ENCODE data around the gene SCT.

Gene SCT

GRCh38 chr11:636511-637332, 9.7 kb upstream of the SCT start, which contains the start of gene DRD4:
Gene DRD4, plus strand, starts transcription at chr11:637269. Its CDS starts 36 bp downstream, at chr11:637305.
- H3K27me3 Mint-ChIP-seq, result peaks cover 42% of the 10 kb centered on the region
- H3K27ac Mint-ChIP-seq, result no peak within 1 kb of the TSS
- no peaks in the 10 kb centered on the region for H3K9me3 Mint-ChIP-seq
- H3K36me3 Mint-ChIP-seq, result no peaks in the 10 kb centered on the region
- peak within 1 kb of the TSS; percentile 30 for H3K4me3 Mint-ChIP-seq
- peaks cover 14% of the 10 kb centered on the region for H3K4me1 Mint-ChIP-seq
- peak; percentile 59 for ATAC-seq

DNA sequence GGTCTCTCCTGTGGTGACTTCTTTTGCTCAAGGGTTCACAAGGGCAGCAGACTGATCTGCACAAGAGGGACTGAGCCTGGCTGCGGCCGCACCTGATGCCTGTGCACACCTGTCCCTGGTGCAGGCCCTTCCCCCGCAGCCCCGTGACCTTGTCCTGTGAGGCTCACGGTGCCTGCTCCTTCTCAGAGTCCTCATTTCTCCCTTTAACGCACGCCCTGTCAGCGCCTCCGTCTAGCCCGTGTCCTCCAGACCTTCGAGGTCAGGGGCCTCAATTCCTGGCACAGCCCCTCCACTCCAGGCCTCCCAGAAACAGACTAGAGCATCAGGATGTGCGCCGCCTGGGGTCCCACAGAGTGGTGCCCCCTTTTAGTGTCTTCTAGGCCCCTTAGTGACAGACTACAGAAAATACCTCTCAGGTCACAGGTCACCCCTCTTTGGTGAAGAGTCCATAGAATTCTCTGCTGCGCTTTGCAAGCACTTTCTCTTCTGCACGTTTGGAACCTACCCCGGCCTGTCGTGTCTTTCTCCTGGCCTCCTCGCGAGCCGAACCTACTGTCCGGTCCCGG, 9.0 kb upstream of the SCT start:
- Mint-ChIP-seq H3K27me3 (peaks cover 42% of the 10 kb centered on the region), H3K4me1 (peaks cover 14% of the 10 kb centered on the region), H3K27ac (no peak overlapping the region), H3K36me3 (no peaks in the 10 kb centered on the region), H3K4me3 (no peak overlapping the region), H3K9me3 (no peaks in the 10 kb centered on the region)
- ATAC-seq, result no peak

DNA sequence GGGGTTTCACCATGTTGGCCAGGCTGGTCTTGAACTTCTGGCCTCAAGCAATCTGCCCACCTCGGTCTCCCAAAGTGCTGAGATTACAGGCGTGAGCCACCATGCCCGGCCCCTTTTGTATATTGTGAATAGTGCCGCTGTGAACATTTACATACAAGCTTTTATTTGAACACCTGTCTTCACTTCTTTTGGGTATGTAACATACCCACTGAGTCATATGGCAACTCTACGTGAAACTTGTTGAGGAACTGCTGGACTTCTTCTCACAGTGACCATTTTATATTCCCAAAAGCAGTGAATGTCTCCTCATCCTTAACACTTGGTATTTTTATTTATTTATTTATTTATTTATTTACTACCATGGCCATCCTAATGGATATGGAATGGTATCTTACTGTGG, 3.9 kb upstream of the SCT start:
- no peak for ATAC-seq
- peaks cover 25% of the 10 kb centered on the region for H3K27me3 Mint-ChIP-seq
- H3K4me3 Mint-ChIP-seq, result no peak overlapping the region
- peaks cover 3% of the 10 kb centered on the region for H3K9me3 Mint-ChIP-seq
- peaks cover 26% of the 10 kb centered on the region for H3K4me1 Mint-ChIP-seq
- H3K27ac Mint-ChIP-seq, result no peak overlapping the region
- peaks cover 7% of the 10 kb centered on the region for H3K36me3 Mint-ChIP-seq

- H3K4me1 Mint-ChIP-seq, result peaks cover 26% of the 10 kb centered on the region
- peaks cover 30% of the 10 kb centered on the region for H3K27me3 Mint-ChIP-seq
- H3K4me3 Mint-ChIP-seq, result peak overlapping the region; percentile 68
- no peak for ATAC-seq
- peaks cover 3% of the 10 kb centered on the region for H3K9me3 Mint-ChIP-seq
- H3K27ac Mint-ChIP-seq, result peak overlapping the region; percentile 71
- peaks cover 7% of the 10 kb centered on the region for H3K36me3 Mint-ChIP-seq
Observed at GRCh38 chr11:629237-629583, 2.2 kb upstream of the SCT start.

DNA sequence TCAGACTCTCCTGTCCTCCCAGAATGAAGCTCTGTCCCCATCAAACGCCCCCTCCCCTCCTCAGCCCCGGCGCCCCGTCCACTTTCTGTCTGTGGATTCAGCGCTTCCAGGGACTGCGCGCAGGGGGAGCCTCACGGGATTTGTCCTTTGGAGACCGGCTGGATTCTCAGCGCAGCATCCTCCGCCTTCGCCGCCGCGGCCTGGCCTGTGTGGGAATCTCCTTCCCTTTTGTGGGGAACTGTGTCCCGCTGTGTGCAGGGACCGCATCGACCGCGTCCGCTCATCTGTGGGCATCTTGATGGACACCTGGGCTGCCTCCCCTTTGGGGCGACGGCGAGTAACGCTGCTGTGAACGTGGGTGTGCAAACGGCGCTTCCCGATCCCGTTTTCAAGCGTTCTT, 1.1 kb upstream of the SCT start:
- H3K9me3 Mint-ChIP-seq, result peaks cover 3% of the 10 kb centered on the region
- no peak overlapping the region for H3K27ac Mint-ChIP-seq
- H3K4me3 Mint-ChIP-seq, result peak overlapping the region; percentile 68
- H3K36me3 Mint-ChIP-seq, result peaks cover 13% of the 10 kb centered on the region
- peaks cover 26% of the 10 kb centered on the region for H3K4me1 Mint-ChIP-seq
- peaks cover 38% of the 10 kb centered on the region for H3K27me3 Mint-ChIP-seq
- ATAC-seq, result no peak

- Mint-ChIP-seq H3K4me1 (peaks cover 26% of the 10 kb centered on the region), H3K4me3 (no peak overlapping the region), H3K27ac (no peak overlapping the region), H3K9me3 (peaks cover 3% of the 10 kb centered on the region), H3K27me3 (peaks cover 41% of the 10 kb centered on the region), H3K36me3 (peaks cover 21% of the 10 kb centered on the region)
- no peak for ATAC-seq
Observed at GRCh38 chr11:627308-627576, 261 bp upstream of the SCT start.

GRCh38 chr11:625636-626268, 1.2 kb downstream of the SCT start:
- no peak overlapping the region for H3K4me3 Mint-ChIP-seq
- H3K4me1 Mint-ChIP-seq, result peaks cover 26% of the 10 kb centered on the region
- peaks cover 26% of the 10 kb centered on the region for H3K36me3 Mint-ChIP-seq
- H3K27ac Mint-ChIP-seq, result no peak overlapping the region
- H3K9me3 Mint-ChIP-seq, result peaks cover 3% of the 10 kb centered on the region
- H3K27me3 Mint-ChIP-seq, result peaks cover 41% of the 10 kb centered on the region
- ATAC-seq, result no peak

GRCh38 chr11:624705-625635, 2.0 kb downstream of the SCT start, which contains the start of gene CDHR5:
Gene CDHR5, minus strand, starts transcription at chr11:624955. Its CDS starts 53 bp downstream, at chr11:624902.
- peaks cover 26% of the 10 kb centered on the region for H3K36me3 Mint-ChIP-seq
- no peak within 1 kb of the TSS for H3K4me3 Mint-ChIP-seq
- peaks cover 41% of the 10 kb centered on the region for H3K27me3 Mint-ChIP-seq
- peaks cover 26% of the 10 kb centered on the region for H3K4me1 Mint-ChIP-seq
- ATAC-seq, result no peak
- peaks cover 3% of the 10 kb centered on the region for H3K9me3 Mint-ChIP-seq
- H3K27ac Mint-ChIP-seq, result no peak within 1 kb of the TSS

DNA sequence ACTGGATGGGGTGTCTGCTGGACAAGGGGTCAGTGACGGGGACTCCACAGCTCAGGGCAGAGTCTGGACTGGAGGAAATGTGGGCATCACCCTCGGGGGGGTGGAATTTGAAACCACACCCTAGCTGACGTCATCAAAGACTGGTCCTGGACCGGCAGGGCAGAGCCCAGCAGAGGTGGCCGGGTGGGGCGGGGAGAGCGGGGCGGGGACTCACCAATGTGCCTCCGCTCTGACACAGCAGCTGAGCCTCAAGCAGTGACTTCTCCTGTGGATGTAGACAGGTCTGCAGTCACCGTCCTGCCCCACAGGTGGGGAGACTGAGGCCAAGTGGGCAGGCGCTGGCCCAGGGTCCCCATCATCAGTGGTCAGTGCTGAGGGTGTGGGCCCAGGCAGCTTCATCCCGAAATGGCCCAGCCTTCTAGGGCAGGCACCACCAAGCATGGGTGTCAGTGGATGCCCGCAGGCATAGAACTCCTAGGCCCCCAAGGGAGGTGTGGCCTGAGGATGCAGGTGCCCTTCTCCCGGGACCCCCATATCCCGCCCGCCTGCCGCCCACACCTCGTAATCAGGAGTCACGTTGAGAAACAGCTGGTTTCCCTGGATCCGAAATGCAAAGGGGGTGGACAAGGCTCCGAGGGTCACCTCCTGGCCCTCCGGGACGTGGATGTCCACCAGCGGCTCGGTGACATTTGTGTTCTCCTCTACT, 2.8 kb downstream of the SCT start:
- H3K27ac Mint-ChIP-seq, result no peak overlapping the region
- peaks cover 21% of the 10 kb centered on the region for H3K4me1 Mint-ChIP-seq
- H3K27me3 Mint-ChIP-seq, result peaks cover 39% of the 10 kb centered on the region
- H3K9me3 Mint-ChIP-seq, result peaks cover 3% of the 10 kb centered on the region
- H3K36me3 Mint-ChIP-seq, result peaks cover 26% of the 10 kb centered on the region
- no peak for ATAC-seq
- no peak overlapping the region for H3K4me3 Mint-ChIP-seq

DNA sequence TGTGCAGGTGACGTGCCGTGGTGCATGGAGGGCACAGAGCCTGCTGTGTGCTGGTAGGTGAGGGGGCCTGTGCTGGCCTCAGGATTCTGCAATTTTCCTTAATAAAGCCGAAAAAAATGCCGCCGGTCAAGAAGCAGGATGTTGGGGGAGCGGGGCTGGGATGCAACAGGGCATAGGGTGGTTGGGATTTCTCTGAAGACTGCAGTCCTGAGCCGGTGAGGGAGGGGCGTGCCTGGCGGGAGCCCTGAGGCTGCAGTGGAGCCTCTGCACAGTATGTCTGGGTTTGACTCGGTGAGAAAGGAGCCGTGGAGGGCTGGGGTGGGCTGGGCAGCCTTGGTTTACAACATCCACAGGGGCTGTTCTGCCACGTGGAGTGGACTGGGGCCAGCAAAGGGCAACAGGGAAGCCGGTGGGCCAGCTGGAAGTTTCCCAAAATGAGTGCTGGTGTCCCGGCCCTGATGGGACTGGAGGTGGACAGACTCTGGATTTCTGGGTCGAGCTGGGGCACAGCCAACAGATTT, 3.6 kb downstream of the SCT start:
- Mint-ChIP-seq H3K27ac (no peak overlapping the region), H3K36me3 (peaks cover 30% of the 10 kb centered on the region), H3K9me3 (peaks cover 3% of the 10 kb centered on the region), H3K4me3 (no peak overlapping the region), H3K27me3 (peaks cover 32% of the 10 kb centered on the region), H3K4me1 (peaks cover 13% of the 10 kb centered on the region)
- no peak for ATAC-seq

DNA sequence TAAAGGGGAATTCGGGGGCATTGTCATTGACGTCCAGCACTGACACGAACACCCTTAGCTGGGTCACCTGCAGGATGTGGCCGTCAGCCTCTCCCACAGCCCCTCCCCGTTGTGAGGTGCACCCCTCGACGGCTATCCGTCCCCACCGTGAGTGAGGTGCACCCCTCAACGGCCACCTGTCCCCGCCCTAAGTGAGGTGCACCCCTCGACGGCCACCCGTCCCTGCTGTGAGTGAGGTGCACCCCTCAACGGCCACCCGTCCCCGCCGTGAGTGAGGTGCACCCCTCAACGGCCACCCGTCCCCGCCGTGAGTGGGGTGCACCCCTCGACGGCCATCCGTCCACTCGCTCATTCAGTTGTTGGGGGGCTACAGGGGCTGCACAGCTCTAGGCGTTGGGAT, 5.1 kb downstream of the SCT start:
- Mint-ChIP-seq H3K4me3 (no peak overlapping the region), H3K27me3 (peaks cover 20% of the 10 kb centered on the region), H3K4me1 (peaks cover 4% of the 10 kb centered on the region), H3K27ac (no peak overlapping the region), H3K36me3 (peaks cover 26% of the 10 kb centered on the region), H3K9me3 (no peaks in the 10 kb centered on the region)
- no peak for ATAC-seq

DNA sequence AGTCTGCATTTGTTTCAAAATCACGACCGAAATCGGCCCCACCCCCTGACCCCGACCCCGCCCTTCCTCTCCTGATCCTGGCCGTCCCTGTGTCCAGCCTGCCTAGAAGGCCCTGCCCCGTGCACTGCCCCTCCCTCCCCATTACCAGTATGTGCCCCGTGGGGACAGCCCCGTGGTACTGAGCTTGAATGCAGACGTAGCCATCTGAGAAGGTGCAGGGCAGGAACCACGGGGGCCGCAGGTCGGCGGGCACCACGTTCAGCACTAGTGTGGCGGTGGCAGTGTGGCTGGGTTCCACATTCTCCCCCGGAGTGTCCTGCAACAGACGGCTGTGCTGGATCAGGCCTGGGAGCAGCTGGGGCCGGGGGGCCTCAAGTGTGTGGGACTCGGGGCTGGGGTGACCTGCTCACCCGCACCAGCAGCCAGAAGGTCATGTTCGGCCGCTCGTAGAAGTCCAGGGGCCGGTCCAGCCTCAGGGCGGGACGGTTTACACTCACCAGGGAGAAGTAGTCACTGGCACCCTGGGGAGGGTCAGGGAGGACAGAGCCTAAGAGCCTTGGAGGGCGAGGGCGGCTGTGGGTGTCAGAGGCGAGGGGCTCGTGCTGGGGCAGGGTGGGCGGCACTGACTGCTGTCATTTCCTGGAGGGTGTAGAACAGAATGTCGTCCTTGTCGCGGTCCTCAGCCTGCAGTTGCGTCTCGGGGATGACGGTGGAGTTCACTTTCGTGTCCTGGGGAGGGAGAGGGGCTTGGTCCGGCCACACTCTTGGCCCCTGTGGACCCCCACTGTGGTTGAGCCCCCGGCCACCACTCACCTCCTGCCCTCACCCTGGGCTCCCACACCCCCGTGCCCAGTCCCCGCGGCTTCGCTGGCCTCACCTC, 5.8 kb downstream of the SCT start:
- Mint-ChIP-seq H3K4me3 (no peak overlapping the region), H3K9me3 (no peaks in the 10 kb centered on the region), H3K36me3 (peaks cover 26% of the 10 kb centered on the region), H3K27ac (no peak overlapping the region), H3K27me3 (peaks cover 20% of the 10 kb centered on the region), H3K4me1 (peaks cover 8% of the 10 kb centered on the region)
- ATAC-seq, result no peak

DNA sequence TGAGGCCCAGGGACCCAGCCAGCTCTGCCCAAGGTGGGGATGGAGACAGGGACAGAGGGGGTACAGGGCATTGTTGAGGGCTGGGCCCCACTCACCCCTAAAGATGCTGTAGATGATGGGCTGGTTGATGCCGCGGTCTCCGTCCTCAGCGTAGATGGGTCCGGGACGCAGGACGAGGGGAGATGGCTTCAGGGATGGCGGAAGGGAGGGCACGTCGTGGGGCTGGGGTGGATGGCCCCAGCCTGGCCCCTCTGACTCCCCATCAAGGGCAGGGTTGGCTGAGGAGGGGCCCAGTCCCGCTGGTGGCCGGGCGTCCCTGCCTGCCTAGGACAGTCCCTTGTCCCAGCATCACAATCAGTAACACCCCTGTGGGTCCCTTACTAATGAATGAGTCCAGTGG, 6.8 kb downstream of the SCT start:
- no peak for ATAC-seq
- H3K27me3 Mint-ChIP-seq, result peaks cover 19% of the 10 kb centered on the region
- H3K4me1 Mint-ChIP-seq, result peaks cover 9% of the 10 kb centered on the region
- no peaks in the 10 kb centered on the region for H3K9me3 Mint-ChIP-seq
- peaks cover 26% of the 10 kb centered on the region for H3K36me3 Mint-ChIP-seq
- H3K27ac Mint-ChIP-seq, result no peak overlapping the region
- H3K4me3 Mint-ChIP-seq, result no peak overlapping the region

GRCh38 chr11:619628-620050, 7.3 kb downstream of the SCT start:
- H3K36me3 Mint-ChIP-seq, result peaks cover 26% of the 10 kb centered on the region
- H3K27me3 Mint-ChIP-seq, result peaks cover 13% of the 10 kb centered on the region
- no peak overlapping the region for H3K27ac Mint-ChIP-seq
- no peaks in the 10 kb centered on the region for H3K9me3 Mint-ChIP-seq
- ATAC-seq, result no peak
- no peak overlapping the region for H3K4me3 Mint-ChIP-seq
- H3K4me1 Mint-ChIP-seq, result peaks cover 11% of the 10 kb centered on the region
